MCF 10A (cell line): Measurements from ENCODE around the gene SPATA31C1. TPM values are rescaled to one million over a fixed set of nuclear protein-coding genes. Genes with fewer than 3 reads are reported as not detected.

Experiments used
- BruUV-seq: library from RNA; stranded (reverse); fragments of 400-500 nt; replicated peaks from 2 replicates; lab custom pipeline; 2021; lab: Mats Ljungman, UMichigan
- CTCF ChIA-PET: fragments of 300-600 bp; sonication (Branson Sonifier 250); formaldehyde crosslinking; extraction: SDS; loops from one replicate; lab custom pipeline; 2021; ENCODE audit warnings: antibody characterized with exemption, inconsistent platforms; lab: Yijun Ruan, JAX
- POLR2A ChIA-PET: fragments of 300-600, 350-650 bp; sonication (Branson Sonifier 250); formaldehyde crosslinking; extraction: SDS; loops from one replicate; lab custom pipeline; 2020; ENCODE audit warnings: antibody characterized with exemption, inconsistent platforms; lab: Yijun Ruan, JAX
- DNase-seq: peaks from one replicate; pipeline ENCODE4 v3.0.0-alpha.2; 2018; ENCODE audit not compliant: unreplicated experiment
- H3K27ac Mint-ChIP-seq: one replicate; pipeline ENCODE4 v1.8.0; 2022; ENCODE audit warnings: mild to moderate bottlenecking, low read depth, mixed read lengths; ENCODE audit not compliant: unreplicated experiment
- H3K27me3 Mint-ChIP-seq: one replicate; pipeline ENCODE4 v1.8.0; 2022; ENCODE audit warnings: mixed read lengths; ENCODE audit not compliant: insufficient read depth, unreplicated experiment
- H3K36me3 Mint-ChIP-seq: one replicate; pipeline ENCODE4 v1.8.0; 2022; ENCODE audit warnings: mild to moderate bottlenecking, moderate library complexity, mixed read lengths; ENCODE audit not compliant: insufficient read depth, unreplicated experiment
- H3K4me1 Mint-ChIP-seq: one replicate; pipeline ENCODE4 v1.8.0; 2022; ENCODE audit warnings: mixed read lengths; ENCODE audit not compliant: insufficient read depth, unreplicated experiment
- H3K4me3 Mint-ChIP-seq: one replicate; pipeline ENCODE4 v1.8.0; 2022; ENCODE audit warnings: mild to moderate bottlenecking, moderate library complexity, mixed read lengths; ENCODE audit not compliant: unreplicated experiment
- H3K9me3 Mint-ChIP-seq: one replicate; pipeline ENCODE4 v1.8.0; 2022; ENCODE audit warnings: mixed read lengths; ENCODE audit not compliant: unreplicated experiment
- intact Hi-C: fragments of 100-400 bp; cut with micrococcal nuclease; formaldehyde crosslinking; loops from 2 replicates; pipeline ENCODE4 v1.14.1; 2022
- total RNA-seq: library from RNA; stranded (reverse); gene quantifications from 2 replicates; pipeline ENCODE4 v1.2.3, GENCODE V29; 2022
- TF ChIP-seq, protein P1 (sequence below): fragments of 200-600 bp; IDR thresholded peaks from one replicate; pipeline ENCODE4 v1.8.0; 2022; ENCODE audit warnings: antibody characterized with exemption, mild to moderate bottlenecking; ENCODE audit not compliant: unreplicated experiment

SPATA31C1 gene
- total RNA-seq, 1 experiment from 2014 or later, result not detected

DNA sequence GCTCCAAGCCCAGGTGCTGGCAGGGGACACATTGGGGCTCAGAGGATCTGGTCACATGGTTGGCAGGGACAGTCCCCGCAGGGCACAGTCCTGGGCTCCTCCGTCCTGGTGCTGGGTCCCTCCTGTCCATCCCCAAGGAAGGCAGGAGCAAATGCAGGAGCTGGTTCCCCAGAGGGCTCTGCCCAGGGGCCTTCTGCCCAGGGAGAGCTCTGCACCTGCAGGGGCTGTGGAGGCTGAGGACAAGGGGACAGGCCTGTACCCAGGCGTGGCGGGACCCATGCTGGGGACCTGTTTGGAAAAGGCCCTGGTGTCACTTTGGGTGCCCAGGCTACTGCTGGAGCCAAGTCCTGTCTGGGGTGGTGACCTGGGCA is 27.9 kb upstream of the SPATA31C1 start:
- no TSS peak for BruUV-seq
- H3K9me3 Mint-ChIP-seq, result no peaks in the 10 kb centered on the region

DNA sequence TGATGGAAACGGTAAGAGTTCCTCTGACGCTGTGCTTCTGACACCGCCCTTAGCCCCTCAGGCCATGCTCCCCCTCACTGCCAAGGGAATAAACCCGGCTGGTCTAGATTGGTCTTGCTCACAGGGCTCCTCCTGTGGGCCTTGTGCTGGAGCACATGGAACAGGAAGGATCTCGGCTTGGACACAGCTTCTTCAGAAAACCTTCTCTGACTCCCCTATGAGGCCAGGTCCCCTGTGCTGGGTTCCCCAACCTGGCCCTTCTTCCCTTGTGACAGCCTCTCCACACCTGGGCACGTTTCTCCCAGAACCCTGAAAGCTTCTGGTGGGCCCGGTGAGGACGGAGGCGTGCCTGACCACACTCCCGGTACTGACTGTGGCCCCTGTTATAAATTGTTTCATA is 26.9 kb upstream of the SPATA31C1 start:
- Mint-ChIP-seq H3K27me3 (no peaks in the 10 kb centered on the region), H3K36me3 (no peaks in the 10 kb centered on the region), H3K4me3 (no peak overlapping the region), H3K9me3 (no peaks in the 10 kb centered on the region), H3K4me1 (no peaks in the 10 kb centered on the region), H3K27ac (no peak overlapping the region)
- TF ChIP-seq, protein P1, sequence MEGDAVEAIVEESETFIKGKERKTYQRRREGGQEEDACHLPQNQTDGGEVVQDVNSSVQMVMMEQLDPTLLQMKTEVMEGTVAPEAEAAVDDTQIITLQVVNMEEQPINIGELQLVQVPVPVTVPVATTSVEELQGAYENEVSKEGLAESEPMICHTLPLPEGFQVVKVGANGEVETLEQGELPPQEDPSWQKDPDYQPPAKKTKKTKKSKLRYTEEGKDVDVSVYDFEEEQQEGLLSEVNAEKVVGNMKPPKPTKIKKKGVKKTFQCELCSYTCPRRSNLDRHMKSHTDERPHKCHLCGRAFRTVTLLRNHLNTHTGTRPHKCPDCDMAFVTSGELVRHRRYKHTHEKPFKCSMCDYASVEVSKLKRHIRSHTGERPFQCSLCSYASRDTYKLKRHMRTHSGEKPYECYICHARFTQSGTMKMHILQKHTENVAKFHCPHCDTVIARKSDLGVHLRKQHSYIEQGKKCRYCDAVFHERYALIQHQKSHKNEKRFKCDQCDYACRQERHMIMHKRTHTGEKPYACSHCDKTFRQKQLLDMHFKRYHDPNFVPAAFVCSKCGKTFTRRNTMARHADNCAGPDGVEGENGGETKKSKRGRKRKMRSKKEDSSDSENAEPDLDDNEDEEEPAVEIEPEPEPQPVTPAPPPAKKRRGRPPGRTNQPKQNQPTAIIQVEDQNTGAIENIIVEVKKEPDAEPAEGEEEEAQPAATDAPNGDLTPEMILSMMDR, result no peak
- no TSS peak for BruUV-seq
- intact Hi-C loops, result no loop called here
- ChIA-PET POLR2A (no interaction called here), CTCF (no interaction called here)
- no peak for DNase-seq

More for the DNA sequence above, 27.9 kb upstream of the SPATA31C1 start:
- TF ChIP-seq, protein P1, result no peak
- Mint-ChIP-seq H3K27ac (no peak overlapping the region), H3K4me1 (no peaks in the 10 kb centered on the region), H3K4me3 (no peak overlapping the region), H3K36me3 (no peaks in the 10 kb centered on the region), H3K27me3 (no peaks in the 10 kb centered on the region)
- no peak for DNase-seq
- intact Hi-C loops, result no loop called here
- ChIA-PET POLR2A (no interaction called here), CTCF (no interaction called here)

DNA sequence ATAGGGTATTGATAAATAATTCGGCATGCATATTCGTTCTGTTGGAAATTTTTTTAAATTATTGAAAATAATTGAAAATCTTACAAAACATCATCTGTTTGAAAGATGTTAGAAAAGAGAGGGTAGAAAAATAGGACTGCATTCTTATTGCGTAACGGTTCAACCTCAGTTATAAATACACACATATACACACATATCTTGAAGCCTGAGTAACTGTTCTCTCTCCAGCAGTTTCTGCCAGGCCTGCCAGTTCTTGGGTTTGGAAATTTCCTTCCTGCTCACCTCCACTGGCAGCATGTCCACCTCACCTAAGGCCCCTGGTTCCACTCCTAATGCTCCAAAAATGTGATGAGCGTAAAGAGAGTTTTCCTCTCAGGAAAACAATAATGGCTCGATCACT is 26.0 kb upstream of the SPATA31C1 start:
- TF ChIP-seq, protein P1, result no peak
- POLR2A ChIA-PET, result no interaction called here
- Mint-ChIP-seq H3K4me3 (no peak overlapping the region), H3K4me1 (no peaks in the 10 kb centered on the region), H3K27ac (no peak overlapping the region), H3K27me3 (no peaks in the 10 kb centered on the region), H3K9me3 (no peaks in the 10 kb centered on the region), H3K36me3 (no peaks in the 10 kb centered on the region)
- intact Hi-C loops, result no loop called here
- BruUV-seq, result no TSS peak
- CTCF ChIA-PET, result interaction anchor here (0.6 kb wide), 1 partner anchor 864 kb away, joined by 3 read pairs; no protein-coding TSS in a partner anchor
- peak; percentile 33 for DNase-seq

DNA sequence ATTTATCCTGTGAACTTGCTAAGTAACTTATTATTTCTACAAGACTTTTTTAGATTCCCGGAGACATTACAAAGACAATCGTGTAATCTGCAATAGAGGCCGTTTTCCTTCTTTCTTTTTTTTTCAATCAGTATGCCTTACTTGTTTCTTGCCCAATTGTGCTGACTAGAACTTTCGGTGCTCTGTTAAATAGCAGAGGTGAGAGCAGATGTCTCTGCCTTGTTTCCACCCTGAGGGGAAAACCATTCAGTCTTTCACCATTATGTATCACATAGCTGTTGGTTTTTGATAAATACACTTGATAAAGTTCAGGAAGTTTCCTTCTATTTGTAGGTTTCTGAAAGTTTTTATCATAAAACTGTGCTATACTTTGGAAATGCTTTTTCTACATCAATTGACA is 24.8 kb upstream of the SPATA31C1 start:
- no TSS peak for BruUV-seq
- H3K27me3 Mint-ChIP-seq, result no peaks in the 10 kb centered on the region
- no peak overlapping the region for H3K27ac Mint-ChIP-seq
- H3K9me3 Mint-ChIP-seq, result peaks cover 6% of the 10 kb centered on the region
- H3K4me3 Mint-ChIP-seq, result no peak overlapping the region
- POLR2A ChIA-PET, result no interaction called here
- no peak for DNase-seq
- H3K4me1 Mint-ChIP-seq, result peaks cover 5% of the 10 kb centered on the region
- intact Hi-C loops, result no loop called here
- H3K36me3 Mint-ChIP-seq, result no peaks in the 10 kb centered on the region
- CTCF ChIA-PET, result no interaction called here
- TF ChIP-seq, protein P1, result no peak
